ENCODE measurements around the gene NDUFAF7. TPM values are rescaled to one million over a fixed set of nuclear protein-coding genes. Genes with fewer than 3 reads are reported as not detected.
"Not testable (repeated sequence)": the region's sequence is repeated elsewhere in the genome, so short reads cannot be mapped to it uniquely, and the experiment has no call there.

Gene NDUFAF7
- total RNA-seq, 2 donors from 2014 or later = 15.2 to 22.3 TPM

GRCh38 chr2:37196320-37197195, 34.9 kb upstream of the NDUFAF7 start, which contains the start of gene CEBPZOS:
CEBPZOS (plus strand) TSS chr2:37196496; CDS start chr2:37199705, 3,209 bp downstream.
- peak; percentile 89 for ATAC-seq (ENCODE audit: insufficient number of reproducible peaks, low FRiP score, low read depth)
- Histone ChIP-seq H3K27ac (peak within 1 kb of the TSS; percentile 83), H3K4me1 (ENCODE audit: control insufficient read depth in 1 of 2, low read depth in 2 of 2) (peaks cover 12 to 13% of the 10 kb centered on the region in 2 donors), H3K36me3 (peaks cover 12% of the 10 kb centered on the region), H3K4me3 (peak within 1 kb of the TSS; percentile 74), H3K27me3 (replicated peaks; ENCODE audit: insufficient read depth) (no peaks in the 10 kb centered on the region), H3K9me3 (no peaks in the 10 kb centered on the region)
- peak; percentile 44 for DNase-seq (ENCODE audit: low spot score)
- no peak for TF ChIP-seq CTCF (IDR thresholded peaks at IDR 0.05)

DNA sequence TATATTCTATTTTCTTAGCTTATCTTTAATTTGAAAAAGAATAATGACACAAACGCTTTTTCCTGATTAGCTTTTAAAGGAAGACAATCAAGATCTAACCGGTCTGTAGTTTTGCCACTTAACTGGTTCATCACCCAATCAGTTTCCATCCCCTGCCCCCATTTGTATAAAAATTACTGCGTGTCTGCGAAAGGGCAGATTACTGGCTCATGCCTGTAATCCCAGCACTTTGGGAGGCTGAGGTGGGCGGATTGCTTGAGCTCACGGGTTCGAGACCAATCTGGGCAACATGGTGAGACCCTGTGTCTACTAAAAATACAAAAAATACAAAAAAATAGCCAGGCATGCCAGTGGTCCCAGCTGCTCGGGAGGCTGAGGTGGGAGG, 32.8 kb upstream of the NDUFAF7 start:
- Histone ChIP-seq H3K4me3 (no peak overlapping the region), H3K4me1 (ENCODE audit: control insufficient read depth in 1 of 2, low read depth in 2 of 2) (peaks cover 12 to 13% of the 10 kb centered on the region in 2 donors), H3K9me3 (peaks cover 4% of the 10 kb centered on the region), H3K27me3 (replicated peaks; ENCODE audit: insufficient read depth) (no peaks in the 10 kb centered on the region), H3K36me3 (peaks cover 24% of the 10 kb centered on the region), H3K27ac (no peak overlapping the region)
- DNase-seq (ENCODE audit: low spot score) (no peak), ATAC-seq (ENCODE audit: insufficient number of reproducible peaks, low FRiP score, low read depth) (no peak)
- no peak for TF ChIP-seq CTCF (IDR thresholded peaks at IDR 0.05)

- H3K27me3 ChIP-seq (replicated peaks; ENCODE audit: insufficient read depth) = no peaks in the 10 kb centered on the region
- peaks cover 38% of the 10 kb centered on the region for H3K36me3 ChIP-seq
- H3K9me3 ChIP-seq = peaks cover 5% of the 10 kb centered on the region
- DNase-seq (ENCODE audit: low spot score) (no peak), ATAC-seq (ENCODE audit: insufficient number of reproducible peaks, low FRiP score, low read depth) (no peak)
- no peak for TF ChIP-seq CTCF (IDR thresholded peaks at IDR 0.05)
- H3K27ac ChIP-seq = no peak overlapping the region
- peaks cover 10 to 12% of the 10 kb centered on the region in 2 donors for H3K4me1 ChIP-seq (ENCODE audit: control insufficient read depth in 1 of 2, low read depth in 2 of 2)
- no peak overlapping the region for H3K4me3 ChIP-seq
These were observed 30.2 kb upstream of the NDUFAF7 start for GRCh38 chr2:37201208-37201607.

GRCh38 chr2:37201766-37202165, 29.7 kb upstream of the NDUFAF7 start:
- H3K36me3 ChIP-seq = peaks cover 44% of the 10 kb centered on the region
- DNase-seq (ENCODE audit: low spot score) (no peak), ATAC-seq (ENCODE audit: insufficient number of reproducible peaks, low FRiP score, low read depth) (no peak)
- peaks cover 10 to 12% of the 10 kb centered on the region in 2 donors for H3K4me1 ChIP-seq (ENCODE audit: control insufficient read depth in 1 of 2, low read depth in 2 of 2)
- peaks cover 5% of the 10 kb centered on the region for H3K9me3 ChIP-seq
- H3K27ac ChIP-seq = no peak overlapping the region
- no peak for TF ChIP-seq CTCF (IDR thresholded peaks at IDR 0.05)
- H3K27me3 ChIP-seq (replicated peaks; ENCODE audit: insufficient read depth) = no peaks in the 10 kb centered on the region
- H3K4me3 ChIP-seq = no peak overlapping the region

DNA sequence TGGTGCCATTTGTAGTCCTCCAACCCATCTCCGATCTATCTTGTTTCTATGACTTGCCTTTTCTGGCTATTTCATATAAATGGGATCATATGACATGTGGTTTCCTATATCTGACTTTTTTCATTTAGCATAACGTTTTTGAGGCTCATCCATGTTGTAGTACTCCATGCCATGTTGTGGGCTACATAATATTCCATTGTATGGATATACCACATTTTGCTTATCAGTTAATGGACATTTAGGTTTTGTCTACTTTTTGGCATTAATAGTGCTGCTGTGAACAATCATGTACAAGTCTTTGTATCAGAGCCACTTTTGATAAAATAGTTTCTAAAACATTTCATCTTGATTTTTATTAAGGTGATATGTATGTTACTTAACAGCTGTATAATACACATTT, 27.8 kb upstream of the NDUFAF7 start:
- Histone ChIP-seq H3K27me3 (replicated peaks; ENCODE audit: insufficient read depth) (no peaks in the 10 kb centered on the region), H3K9me3 (peaks cover 11% of the 10 kb centered on the region), H3K4me1 (ENCODE audit: control insufficient read depth in 1 of 2, low read depth in 2 of 2) (no peaks in the 10 kb centered on the region), H3K36me3 (peaks cover 49% of the 10 kb centered on the region), H3K27ac (no peak overlapping the region), H3K4me3 (no peak overlapping the region)
- no peak for ATAC-seq (ENCODE audit: insufficient number of reproducible peaks, low FRiP score, low read depth)
- no peak for DNase-seq (ENCODE audit: low spot score)
- TF ChIP-seq CTCF (IDR thresholded peaks at IDR 0.05) = no peak

DNA sequence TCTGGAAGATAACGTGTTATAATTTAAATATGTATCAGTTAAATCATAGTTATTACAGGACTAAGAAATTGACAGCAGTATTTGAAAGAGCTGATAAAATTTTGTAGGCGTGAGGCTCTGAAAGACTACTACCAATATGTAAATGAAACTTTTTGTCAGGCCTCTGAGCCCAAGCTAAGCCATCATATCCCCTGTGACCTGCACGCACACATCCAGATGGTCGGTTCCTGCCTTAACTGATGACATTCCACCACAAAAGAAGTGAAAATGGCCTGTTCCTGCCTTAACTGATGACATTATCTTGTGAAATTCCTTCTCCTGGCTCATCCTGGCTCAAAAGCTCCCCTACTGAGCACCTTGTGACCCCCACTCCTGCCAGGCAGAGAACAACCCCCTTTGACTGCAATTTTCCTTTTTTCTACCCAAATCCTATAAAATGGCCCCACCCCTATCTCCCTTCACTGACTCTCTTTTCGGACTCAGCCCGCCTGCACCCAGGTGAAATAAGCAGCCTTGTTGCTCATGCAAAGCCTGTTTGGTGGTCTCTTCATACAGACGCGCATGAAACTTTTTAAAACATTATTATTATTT, 26.3 kb upstream of the NDUFAF7 start:
- not testable (repeated sequence) for H3K27ac ChIP-seq; H3K27me3 ChIP-seq (replicated peaks; ENCODE audit: insufficient read depth); H3K4me1 ChIP-seq (ENCODE audit: control insufficient read depth in 1 of 2, low read depth in 2 of 2); ATAC-seq (ENCODE audit: insufficient number of reproducible peaks, low FRiP score, low read depth); DNase-seq (ENCODE audit: low spot score); H3K4me3 ChIP-seq
- Histone ChIP-seq H3K36me3 (peaks cover 64% of the 10 kb centered on the region), H3K9me3 (peaks cover 19% of the 10 kb centered on the region)

All from thoracic aorta (tissue), 2 donors.